RWPE1 (cell line): Measurements from ENCODE around the gene CTTNBP2NL.
"Not testable (repeated sequence)": the region's sequence is repeated elsewhere in the genome, so short reads cannot be mapped to it uniquely, and the experiment has no call there.

Experiments
- CTCF ChIA-PET: fragments of 350-600 bp; sonication (Branson Sonifier 250); formaldehyde crosslinking; extraction: SDS; loops from one replicate; lab custom pipeline; 2021; lab: Yijun Ruan, JAX
- POLR2A ChIA-PET: fragments of 400-600 bp; formaldehyde crosslinking; extraction: SDS; loops from one replicate; lab custom pipeline; 2020; ENCODE audit warnings: antibody characterized with exemption; ENCODE audit not compliant: low non-redundant PET; lab: Yijun Ruan, JAX
- DNase-seq: peaks from one replicate; pipeline ENCODE4 v3.0.0; 2012; ENCODE audit warnings: low spot score
- H3K27ac ChIP-seq: fragments of 450-650 bp; 2 replicates; pipeline ENCODE4 v1.5.1; 2017
- TF ChIP-seq, protein P1 (sequence below): fragments of 450-650 bp; conservative IDR thresholded peaks from 2 replicates; pipeline ENCODE4 v1.5.1; 2017; ENCODE audit warnings: low read depth, mild to moderate bottlenecking

CTTNBP2NL gene

DNA sequence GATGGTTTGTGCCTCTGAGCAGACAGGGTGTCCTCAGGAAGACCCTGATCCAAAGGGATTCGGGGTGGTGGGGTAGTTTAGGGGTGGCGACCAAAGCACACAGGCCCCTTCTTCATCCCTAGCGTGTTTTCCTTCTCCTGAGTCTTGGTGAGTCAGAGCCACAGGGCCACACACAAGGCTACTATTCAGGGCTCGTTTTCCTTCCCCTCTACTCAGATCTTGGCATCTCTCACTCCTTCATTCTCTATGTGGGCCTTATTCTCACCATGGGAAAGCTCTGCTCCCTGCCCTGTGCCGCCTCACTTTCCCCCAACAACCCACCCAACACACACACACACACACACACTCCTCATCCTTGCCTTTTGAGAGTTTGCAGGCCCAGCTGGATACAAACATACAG lies 69.1 kb downstream of the CTTNBP2NL start:
- POLR2A ChIA-PET = interaction anchor here (0.8 kb wide), 1 partner anchor 152 kb away, joined by 4 read pairs; no protein-coding TSS in a partner anchor
- no peak overlapping the region for H3K27ac ChIP-seq
- TF ChIP-seq, protein P1, sequence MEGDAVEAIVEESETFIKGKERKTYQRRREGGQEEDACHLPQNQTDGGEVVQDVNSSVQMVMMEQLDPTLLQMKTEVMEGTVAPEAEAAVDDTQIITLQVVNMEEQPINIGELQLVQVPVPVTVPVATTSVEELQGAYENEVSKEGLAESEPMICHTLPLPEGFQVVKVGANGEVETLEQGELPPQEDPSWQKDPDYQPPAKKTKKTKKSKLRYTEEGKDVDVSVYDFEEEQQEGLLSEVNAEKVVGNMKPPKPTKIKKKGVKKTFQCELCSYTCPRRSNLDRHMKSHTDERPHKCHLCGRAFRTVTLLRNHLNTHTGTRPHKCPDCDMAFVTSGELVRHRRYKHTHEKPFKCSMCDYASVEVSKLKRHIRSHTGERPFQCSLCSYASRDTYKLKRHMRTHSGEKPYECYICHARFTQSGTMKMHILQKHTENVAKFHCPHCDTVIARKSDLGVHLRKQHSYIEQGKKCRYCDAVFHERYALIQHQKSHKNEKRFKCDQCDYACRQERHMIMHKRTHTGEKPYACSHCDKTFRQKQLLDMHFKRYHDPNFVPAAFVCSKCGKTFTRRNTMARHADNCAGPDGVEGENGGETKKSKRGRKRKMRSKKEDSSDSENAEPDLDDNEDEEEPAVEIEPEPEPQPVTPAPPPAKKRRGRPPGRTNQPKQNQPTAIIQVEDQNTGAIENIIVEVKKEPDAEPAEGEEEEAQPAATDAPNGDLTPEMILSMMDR = no peak
- no peak for DNase-seq
- CTCF ChIA-PET = interaction anchor here (0.6 to 3.4 kb wide), 7 partner anchors 8 to 160 kb away, joined by 3 to 27 read pairs (median 4); no protein-coding TSS in a partner anchor

- DNase-seq = peak; percentile 82
- H3K27ac ChIP-seq = peak overlapping the region; percentile 30
- CTCF ChIA-PET = interaction anchor here (0.5 to 3.4 kb wide), 13 partner anchors 9 to 215 kb away, joined by 3 to 27 read pairs (median 4); no protein-coding TSS in a partner anchor
- TF ChIP-seq, protein P1 = peak; percentile 85
- POLR2A ChIA-PET = interaction anchor here (0.8 kb wide), 1 partner anchor 151 kb away, joined by 4 read pairs; no protein-coding TSS in a partner anchor
Measured at GRCh38 chr1:112466078-112466660, 70.2 kb downstream of the CTTNBP2NL start.

DNA sequence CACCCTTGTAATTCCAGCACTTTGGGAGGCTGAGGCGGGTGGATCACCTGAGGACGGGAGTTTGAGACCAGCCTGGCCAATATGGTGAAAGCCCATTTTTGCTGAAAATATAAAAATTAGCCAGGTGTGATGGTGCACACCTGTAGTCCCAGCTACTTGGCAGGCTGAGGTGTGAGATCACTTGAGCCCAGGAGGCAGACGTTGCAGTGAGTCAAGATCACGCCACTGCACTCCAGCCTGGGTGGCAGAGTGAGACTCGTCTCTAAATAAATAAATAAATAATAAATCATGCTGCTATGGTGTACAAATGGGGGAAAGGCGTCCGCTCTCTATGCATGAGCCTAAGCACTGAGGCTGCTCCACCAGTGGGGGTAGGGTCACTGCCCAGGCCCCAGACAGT lies 74.3 kb downstream of the CTTNBP2NL start:
- DNase-seq, H3K27ac ChIP-seq, POLR2A ChIA-PET: not testable (repeated sequence)
- CTCF ChIA-PET = interaction anchor here (1.1 kb wide), 1 partner anchor 25 kb away, joined by 3 read pairs; no protein-coding TSS in a partner anchor

DNA sequence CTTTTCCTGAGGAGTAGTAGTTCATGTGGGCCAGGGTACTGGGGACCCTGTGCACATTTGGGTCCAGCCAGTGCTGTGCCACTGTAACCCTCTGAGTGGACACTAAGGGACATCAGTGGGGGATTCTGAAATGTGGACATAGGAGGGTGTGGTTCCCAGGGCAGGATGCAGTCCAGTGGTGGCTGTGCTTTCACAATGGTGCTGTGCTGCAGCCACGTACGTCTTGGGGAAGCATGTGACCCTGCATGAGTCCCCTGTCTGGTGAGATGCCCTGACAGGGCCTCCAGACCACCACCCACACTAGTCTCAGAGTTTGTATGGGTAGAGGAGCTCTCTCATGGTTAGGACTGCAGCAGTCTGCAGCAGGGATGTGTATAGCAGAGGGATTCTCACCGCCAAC lies 75.0 kb downstream of the CTTNBP2NL start:
- POLR2A ChIA-PET = no interaction called here
- H3K27ac ChIP-seq = no peak overlapping the region
- CTCF ChIA-PET = no interaction called here
- no peak for DNase-seq
- TF ChIP-seq, protein P1 = no peak

GRCh38 chr1:112472142-112472541 lies 76.1 kb downstream of the CTTNBP2NL start:
- H3K27ac ChIP-seq = no peak overlapping the region
- CTCF ChIA-PET = interaction anchor here (0.9 kb wide), 1 partner anchor 113 kb away, joined by 3 read pairs; no protein-coding TSS in a partner anchor
- POLR2A ChIA-PET = no interaction called here

DNA sequence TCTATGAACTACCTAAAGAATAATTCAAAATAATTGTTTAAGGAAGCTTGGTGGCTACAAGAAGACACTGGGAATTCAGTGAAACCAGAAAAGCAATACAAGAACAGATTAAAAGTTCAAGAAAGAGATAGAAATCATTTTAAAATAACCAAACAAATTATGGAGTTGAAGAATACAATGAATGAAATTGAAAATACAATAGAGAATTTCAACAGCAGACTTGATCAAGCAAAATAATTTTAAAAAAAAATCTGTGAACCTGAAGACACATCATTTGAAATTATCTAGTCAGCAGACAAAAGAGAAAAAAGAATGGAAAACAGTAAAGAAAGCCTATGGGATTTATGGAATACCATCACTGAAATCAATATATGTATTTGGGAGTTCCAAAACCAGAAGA lies 81.5 kb downstream of the CTTNBP2NL start:
- no peak overlapping the region for H3K27ac ChIP-seq
- TF ChIP-seq, protein P1 = no peak
- POLR2A ChIA-PET = interaction anchor here (0.6 kb wide), 1 partner anchor 89 kb away, joined by 3 read pairs; no protein-coding TSS in a partner anchor
- no peak for DNase-seq
- CTCF ChIA-PET = no interaction called here

More at GRCh38 chr1:112472142-112472541, 76.1 kb downstream of the CTTNBP2NL start:
- TF ChIP-seq, protein P1 = no peak
- DNase-seq = no peak

DNA sequence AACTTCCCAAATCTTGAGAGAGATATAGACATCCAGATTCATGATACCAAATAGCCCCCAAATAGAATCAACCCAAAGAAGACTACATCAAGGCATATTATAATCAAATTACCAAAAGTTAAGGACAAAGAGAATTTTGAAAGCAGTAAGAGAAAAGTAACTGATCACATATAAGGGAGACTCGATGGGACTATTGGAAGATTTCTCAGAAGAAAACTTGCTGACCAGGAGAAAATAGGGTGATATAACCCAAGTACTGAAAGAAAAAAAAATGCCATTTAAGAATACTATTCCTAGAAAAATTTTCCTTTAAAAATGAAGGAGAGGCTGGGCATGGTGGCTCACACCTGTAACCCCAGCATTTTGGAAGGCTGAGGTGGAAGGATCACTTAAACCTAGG lies 82.3 kb downstream of the CTTNBP2NL start:
- no peak for DNase-seq
- TF ChIP-seq, protein P1 = no peak
- CTCF ChIA-PET = no interaction called here
- H3K27ac ChIP-seq = no peak overlapping the region
- POLR2A ChIA-PET = no interaction called here

DNA sequence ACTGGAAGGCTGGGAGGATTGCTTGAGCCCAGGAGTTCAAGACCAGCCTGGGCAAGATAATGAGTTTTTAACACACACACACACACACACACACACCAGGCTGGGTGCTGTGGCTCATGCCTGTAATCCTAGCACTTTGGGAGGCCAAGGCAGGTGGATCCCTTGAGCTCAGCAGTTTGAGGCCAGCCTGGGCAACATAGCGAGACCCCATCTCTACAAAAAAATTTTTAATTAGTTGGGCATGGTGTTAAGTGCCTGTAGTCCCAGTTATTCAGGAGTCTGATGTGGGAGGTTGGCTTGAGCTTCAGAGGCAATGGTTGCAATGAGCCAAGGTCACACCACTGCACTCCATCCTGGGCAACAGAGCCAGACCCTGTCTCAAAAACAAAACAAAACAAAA lies 90.0 kb downstream of the CTTNBP2NL start:
- DNase-seq, H3K27ac ChIP-seq: not testable (repeated sequence)
- POLR2A ChIA-PET = interaction anchor here (0.6 kb wide), 1 partner anchor 107 kb away, joined by 17 read pairs; no protein-coding TSS in a partner anchor
- CTCF ChIA-PET = interaction anchor here (0.6 kb wide), 1 partner anchor 1313 kb away, joined by 4 read pairs; no protein-coding TSS in a partner anchor

- ChIA-PET POLR2A (interaction anchor here (0.6 kb wide), 1 partner anchor 49 kb away, joined by 3 read pairs; no protein-coding TSS in a partner anchor), CTCF (interaction anchor here (1.6 kb wide), 1 partner anchor 22 kb away, joined by 4 read pairs; no protein-coding TSS in a partner anchor)
Measured at GRCh38 chr1:112487686-112488085, 91.7 kb downstream of the CTTNBP2NL start.

More at GRCh38 chr1:112487686-112488085, 91.7 kb downstream of the CTTNBP2NL start:
- DNase-seq, H3K27ac ChIP-seq: not testable (repeated sequence)
